NCI-H446 (cell line): ENCODE data around the gene GLIPR2.
"Not testable (repeated sequence)": the region's sequence is repeated elsewhere in the genome, so short reads cannot be mapped to it uniquely, and the experiment has no call there.

Source experiments
- DNase-seq, 2 experiments: peaks; one replicate each; lab custom pipeline; 2025; lab: John Stamatoyannopoulos, UW

GLIPR2 gene

DNA sequence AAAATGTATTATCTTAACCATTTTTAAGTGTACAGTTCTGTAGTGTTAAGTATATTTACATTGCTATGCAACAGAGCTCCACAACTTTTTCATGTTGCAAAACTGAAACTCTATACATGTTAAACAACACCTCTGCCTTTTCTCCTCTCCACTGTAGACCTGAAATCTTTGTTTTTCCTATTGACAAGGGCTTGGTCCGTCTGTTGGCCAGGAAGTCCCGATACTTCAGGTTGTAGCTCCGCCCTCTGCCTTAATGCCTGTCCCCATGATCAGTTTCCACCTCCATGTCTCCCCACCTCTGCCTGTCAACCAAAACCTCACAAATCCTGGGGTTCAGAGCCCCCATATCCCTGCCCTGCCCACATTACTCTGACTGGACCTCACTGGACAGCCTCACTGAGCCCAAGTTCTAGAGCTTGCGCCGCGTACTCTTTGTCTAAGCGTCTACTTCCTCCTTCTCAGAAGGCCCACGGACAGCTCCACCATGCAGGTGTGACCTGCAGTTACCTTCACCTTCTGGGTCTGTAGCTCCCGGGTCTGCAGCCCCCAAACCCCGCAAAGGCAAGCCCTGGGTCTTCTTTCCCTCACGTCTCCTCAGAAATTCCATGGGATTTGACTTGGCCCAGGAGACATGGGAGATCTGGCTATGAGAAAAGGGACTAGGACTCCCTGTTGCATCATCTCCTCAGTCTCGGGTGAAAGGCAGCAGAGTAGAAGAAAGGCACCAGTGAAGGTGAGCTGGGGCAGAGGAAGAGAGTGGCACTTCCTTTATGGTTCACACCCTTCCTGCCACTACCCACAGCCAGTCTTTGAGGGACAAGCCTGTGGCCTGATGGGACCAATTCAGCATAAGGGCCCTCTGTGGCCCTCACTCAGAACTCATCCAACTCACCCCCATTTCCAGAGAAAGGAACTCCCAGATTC lies 8.0 kb downstream of the GLIPR2 start:
- DNase-seq: no peak

DNA sequence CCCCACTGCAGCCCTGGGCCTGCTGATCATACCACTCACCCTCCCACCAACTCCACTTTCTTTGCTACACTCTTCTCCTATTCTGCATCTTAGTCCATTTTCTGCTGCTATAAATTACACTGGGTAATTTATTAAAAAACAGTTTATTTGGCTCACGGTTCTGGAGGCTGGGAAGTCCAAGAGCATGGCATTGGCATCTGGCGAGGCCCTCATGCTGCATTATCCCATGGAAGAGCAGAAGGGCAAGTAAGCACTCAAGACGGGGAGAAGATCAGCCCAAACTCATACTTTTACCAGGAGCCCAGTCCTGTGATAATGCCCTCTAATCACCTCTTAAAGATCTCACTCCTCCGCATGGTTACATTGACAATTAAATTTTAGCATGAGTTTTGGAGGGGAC lies 9.4 kb downstream of the GLIPR2 start:
- no peak for DNase-seq

DNA sequence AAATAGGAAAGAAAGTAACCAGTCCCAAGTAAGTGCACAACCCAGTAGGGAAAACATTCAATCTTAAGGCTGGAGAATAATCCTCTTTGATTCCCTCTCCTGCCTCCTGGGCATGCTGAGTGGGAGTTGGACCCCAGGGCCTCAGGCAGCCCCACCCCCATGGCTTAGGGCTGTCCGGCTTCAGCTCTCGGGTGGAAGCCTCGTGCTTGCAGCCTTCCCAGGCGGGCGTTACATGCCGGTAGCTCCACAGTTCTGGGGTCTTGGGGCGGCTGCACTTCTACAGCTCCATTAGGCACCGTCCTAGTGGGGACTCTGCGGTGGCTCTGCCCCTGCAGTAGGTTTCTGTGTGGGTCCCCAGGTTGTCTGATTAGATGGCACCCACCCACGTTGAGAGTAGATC lies 10.1 kb downstream of the GLIPR2 start:
- no peak for DNase-seq

DNA sequence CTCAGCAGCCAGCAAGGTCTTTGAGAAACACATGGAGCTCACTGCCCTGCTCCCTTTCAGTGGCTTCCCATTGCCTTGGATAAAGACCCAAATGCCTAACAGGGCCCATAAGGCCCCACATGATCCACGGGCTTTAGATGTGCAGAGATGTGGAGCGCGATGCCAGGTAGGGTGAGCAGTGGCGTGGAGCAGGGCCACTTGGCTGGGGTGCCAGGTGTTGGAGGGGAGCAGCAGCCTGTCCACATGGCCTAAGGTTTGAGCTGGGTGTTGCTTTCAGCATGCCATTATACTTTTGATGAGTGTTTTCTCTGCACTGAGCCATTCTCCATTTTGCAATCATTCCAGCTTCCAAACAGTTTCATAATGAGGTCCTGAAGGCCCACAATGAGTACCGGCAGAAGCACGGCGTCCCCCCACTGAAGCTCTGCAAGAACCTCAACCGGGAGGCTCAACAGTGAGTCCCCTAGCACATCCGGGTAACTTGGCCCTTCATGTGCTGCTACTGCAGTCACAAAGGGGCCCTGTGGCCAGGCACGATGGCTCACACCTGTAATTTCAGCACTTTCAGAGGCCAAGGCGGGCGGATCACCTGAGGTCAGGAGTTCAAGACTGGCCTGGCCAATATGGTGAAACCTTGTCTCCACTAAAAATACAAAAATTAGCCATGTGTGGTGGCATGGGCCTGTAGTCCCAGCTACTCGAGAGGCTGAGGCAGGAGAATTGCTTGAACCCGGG lies 11.1 kb downstream of the GLIPR2 start:
- DNase-seq: no peak

DNA sequence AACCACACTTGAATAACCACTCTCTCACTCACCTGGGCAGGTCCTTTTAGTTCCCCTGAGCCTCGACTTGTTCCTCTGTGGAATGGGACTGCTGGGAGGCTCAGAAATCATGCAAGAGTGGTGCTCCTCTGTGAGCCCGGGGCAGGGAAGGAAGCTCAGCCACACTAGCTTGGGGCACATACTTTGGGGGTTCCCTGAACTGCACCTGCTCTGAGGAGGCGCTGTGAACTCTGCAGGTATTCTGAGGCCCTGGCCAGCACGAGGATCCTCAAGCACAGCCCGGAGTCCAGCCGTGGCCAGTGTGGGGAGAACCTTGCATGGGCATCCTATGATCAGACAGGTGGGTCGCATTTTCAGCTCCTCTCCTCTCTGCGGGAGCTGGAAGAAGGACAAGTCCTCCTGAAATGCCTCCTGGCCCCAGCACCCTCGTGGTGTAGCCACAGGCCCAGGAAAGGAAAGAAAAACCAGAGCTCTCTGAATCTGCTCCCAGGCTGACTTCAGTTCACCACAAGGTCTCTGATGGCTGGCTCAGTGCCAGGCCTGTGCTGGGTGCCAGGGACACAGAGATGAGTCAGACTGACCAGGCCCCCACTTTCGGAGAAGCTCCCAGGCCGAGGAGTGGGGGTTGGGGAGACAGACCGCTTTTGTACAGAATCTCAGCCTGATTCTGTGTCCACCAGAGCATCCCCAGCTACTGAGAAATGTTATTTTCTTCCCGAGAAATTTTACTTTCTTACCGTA lies 11.9 kb downstream of the GLIPR2 start:
- DNase-seq: peak; percentile 28 to 85

- DNase-seq: no peak
These were observed 12.7 kb downstream of the GLIPR2 start for GRCh38 chr9:36149197-36149596.

GRCh38 chr9:36150574-36151315 lies 14.2 kb downstream of the GLIPR2 start:
- no peak for DNase-seq

- DNase-seq: no peak
These were observed 15.0 kb downstream of the GLIPR2 start for GRCh38 chr9:36151316-36152210.

GRCh38 chr9:36152741-36153438 lies 16.4 kb downstream of the GLIPR2 start:
- DNase-seq: no peak

DNA sequence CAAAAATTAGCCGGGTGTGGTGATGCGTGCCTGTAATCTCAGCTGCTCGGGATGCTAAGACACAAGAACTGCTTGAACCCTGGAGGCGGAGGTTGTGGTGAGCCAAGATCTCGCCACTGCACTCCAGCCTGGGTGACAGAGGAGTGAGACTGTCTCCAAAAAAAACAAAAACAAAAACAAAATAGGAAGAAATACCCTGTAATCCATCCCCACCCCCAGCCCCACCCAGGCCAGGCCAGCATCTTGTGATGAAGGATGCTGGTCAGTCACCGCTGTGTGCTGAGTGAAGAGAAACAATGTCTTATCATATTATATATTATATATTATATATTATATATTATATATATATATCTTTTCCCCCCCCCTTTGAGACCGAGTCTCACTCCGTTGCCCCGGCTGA lies 17.2 kb downstream of the GLIPR2 start:
- no peak for DNase-seq

DNA sequence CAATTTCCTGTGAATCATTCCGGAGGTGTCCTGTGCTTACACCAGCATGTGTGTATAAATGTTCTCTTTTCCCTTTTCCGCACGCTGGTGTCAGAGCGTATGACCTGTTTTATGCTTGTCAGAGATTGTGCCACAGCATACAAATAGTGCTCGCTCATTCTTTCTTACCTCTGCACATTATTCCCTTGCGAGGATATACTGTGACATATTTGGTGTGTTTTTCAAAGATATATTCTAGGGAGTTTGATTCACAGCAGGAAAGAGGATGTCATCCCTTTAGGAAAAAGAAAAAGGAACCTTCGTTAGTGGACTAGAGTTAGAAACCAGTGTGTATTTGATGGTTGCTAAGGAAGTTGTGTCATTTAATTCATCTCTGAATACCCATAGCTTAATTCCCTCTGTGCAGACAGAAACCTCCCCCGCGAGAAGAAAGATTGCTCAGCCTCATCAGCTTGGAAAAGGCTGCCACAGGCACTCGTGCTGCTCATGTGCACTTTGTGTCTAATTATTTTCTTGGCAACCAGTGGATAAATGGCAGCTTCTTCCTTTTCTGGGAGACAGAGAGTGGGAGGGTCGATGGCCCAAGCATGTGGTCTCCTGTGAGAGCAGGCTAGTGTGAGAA lies 17.9 kb downstream of the GLIPR2 start:
- peak; percentile 6 to 34 for DNase-seq

- DNase-seq: no peak
These were observed 19.6 kb downstream of the GLIPR2 start for GRCh38 chr9:36156116-36156515.

- DNase-seq: no peak
These were observed 21.6 kb downstream of the GLIPR2 start for GRCh38 chr9:36158122-36158521.

DNA sequence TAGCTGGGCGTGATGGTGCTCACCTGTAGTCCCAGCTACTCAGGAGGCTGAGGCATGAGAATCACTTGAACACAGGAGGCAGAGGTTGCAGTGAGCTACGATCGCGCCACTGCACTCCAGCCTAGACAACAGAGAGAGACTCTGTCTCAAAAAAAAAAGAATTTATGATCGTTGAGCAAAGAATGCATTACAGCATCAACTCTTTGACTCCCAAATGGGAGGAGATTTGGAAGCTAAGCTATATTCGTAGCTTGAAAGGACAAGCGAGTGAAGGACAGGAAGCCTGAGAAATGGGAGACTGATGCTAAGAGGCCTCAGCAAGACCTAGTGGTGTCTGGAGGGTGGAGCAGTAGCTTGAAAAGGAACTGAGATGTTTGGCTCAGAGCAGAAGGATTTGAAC lies 22.4 kb downstream of the GLIPR2 start:
- DNase-seq: no peak

GRCh38 chr9:36159509-36159908 lies 23.0 kb downstream of the GLIPR2 start:
- DNase-seq: not testable (repeated sequence)

- not testable (repeated sequence) for DNase-seq
These were observed 23.6 kb downstream of the GLIPR2 start for GRCh38 chr9:36160126-36160525.

DNA sequence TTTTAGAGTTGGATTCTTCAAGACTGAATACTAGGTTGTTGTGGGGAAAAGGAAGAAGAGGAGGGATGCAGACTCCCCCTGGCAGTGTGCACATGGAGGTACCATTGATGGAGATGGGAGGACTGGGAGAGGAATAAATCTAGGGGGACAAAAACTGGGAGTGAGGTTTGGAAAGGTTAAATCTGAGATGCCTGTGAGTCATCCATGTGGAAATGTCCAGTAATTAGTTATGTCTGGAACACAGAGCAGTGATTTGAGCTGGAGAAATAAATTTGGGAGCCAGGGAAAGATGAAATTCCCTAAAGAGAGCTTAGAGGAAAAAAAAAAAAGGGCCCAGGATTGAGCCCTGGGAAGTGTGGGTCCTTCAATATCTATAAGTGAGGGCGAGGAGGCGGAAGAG lies 24.7 kb downstream of the GLIPR2 start:
- DNase-seq: no peak

GRCh38 chr9:36162211-36162738 lies 25.7 kb downstream of the GLIPR2 start:
- no peak for DNase-seq

- peak; percentile 6 to 58 for DNase-seq
These were observed 26.7 kb downstream of the GLIPR2 start for GRCh38 chr9:36163049-36163785.
